GM06990 (cell line): ENCODE data around the gene ANKRD26.

Experiments used
- DNase-seq: peaks from one replicate; pipeline ENCODE4 v3.0.0-alpha.2; 2011; ENCODE audit not compliant: insufficient read length; ENCODE audit errors: extremely low read depth
- H3K27me3 ChIP-seq: replicated peaks from 2 replicates; pipeline ENCODE4 v1.6.0; 2011; ENCODE audit warnings: low read length; ENCODE audit not compliant: control insufficient read depth, insufficient read depth
- H3K36me3 ChIP-seq: 2 replicates; pipeline ENCODE4 v1.5.1; 2011; ENCODE audit warnings: low read length; ENCODE audit not compliant: control insufficient read depth, insufficient read depth
- H3K4me3 ChIP-seq: replicated peaks from 2 replicates; pipeline ENCODE4 v1.5.1; 2011; ENCODE audit warnings: low read depth, mild to moderate bottlenecking, control low read depth, low read length
- TF ChIP-seq, protein P1 (sequence below): IDR thresholded peaks from 2 replicates; pipeline ENCODE4 v1.5.1; 2011; ENCODE audit warnings: low read length, control low read depth, mild to moderate bottlenecking, inconsistent platforms; ENCODE audit not compliant: insufficient read depth, poor library complexity, severe bottlenecking

The ANKRD26 gene

DNA sequence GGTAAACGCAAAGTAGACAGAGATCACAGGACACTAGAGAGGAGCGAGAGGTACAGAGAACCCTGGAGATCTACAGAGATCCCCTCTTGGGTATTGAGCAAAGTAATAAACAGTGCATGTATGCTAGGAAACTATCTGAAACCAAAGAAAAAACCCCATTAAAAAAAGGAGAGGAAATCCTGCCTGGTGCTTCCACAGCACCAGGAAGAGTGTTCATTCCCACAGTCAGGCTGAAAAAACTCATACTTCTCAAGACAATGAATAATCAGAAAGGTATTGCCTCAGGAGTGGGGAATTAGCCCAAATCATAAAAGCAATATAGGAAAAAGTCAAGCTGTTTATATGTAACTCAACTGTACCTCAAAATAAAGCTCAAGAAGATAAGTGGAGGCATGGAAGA, 59.1 kb downstream of the ANKRD26 start:
- DNase-seq: no peak
- H3K27me3 ChIP-seq: no peaks in the 10 kb centered on the region
- no peak overlapping the region for H3K4me3 ChIP-seq
- no peaks in the 10 kb centered on the region; the same call in 1 of the 2 replicates for H3K36me3 ChIP-seq
- TF ChIP-seq, protein P1, sequence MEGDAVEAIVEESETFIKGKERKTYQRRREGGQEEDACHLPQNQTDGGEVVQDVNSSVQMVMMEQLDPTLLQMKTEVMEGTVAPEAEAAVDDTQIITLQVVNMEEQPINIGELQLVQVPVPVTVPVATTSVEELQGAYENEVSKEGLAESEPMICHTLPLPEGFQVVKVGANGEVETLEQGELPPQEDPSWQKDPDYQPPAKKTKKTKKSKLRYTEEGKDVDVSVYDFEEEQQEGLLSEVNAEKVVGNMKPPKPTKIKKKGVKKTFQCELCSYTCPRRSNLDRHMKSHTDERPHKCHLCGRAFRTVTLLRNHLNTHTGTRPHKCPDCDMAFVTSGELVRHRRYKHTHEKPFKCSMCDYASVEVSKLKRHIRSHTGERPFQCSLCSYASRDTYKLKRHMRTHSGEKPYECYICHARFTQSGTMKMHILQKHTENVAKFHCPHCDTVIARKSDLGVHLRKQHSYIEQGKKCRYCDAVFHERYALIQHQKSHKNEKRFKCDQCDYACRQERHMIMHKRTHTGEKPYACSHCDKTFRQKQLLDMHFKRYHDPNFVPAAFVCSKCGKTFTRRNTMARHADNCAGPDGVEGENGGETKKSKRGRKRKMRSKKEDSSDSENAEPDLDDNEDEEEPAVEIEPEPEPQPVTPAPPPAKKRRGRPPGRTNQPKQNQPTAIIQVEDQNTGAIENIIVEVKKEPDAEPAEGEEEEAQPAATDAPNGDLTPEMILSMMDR: no peak

GRCh38 chr10:27038168-27038567, 62.1 kb downstream of the ANKRD26 start:
- no peak for DNase-seq
- no peaks in the 10 kb centered on the region for H3K27me3 ChIP-seq
- H3K36me3 ChIP-seq: no peaks in the 10 kb centered on the region; the same call in 1 of the 2 replicates
- TF ChIP-seq, protein P1: no peak
- no peak overlapping the region for H3K4me3 ChIP-seq

DNA sequence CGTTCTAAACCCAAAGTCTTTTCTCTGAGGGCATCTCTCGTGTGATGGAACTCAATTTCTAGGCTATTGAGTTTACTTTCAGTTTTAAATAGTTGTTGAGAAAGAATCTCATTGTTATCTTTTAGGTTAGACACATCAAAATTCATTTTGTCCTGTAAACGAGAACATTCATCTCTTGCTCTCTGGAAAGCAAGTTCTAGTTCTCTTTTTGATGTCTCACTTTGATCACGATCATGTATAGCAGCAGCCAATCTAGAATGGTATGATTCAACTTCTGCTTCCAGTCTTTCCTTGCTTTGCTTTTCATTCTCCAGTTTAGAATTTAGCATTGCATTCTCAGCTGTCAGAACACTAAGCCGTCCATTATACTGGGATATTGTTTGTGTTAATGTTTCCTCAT, 65.1 kb downstream of the ANKRD26 start:
- no peak for DNase-seq
- H3K27me3 ChIP-seq: no peaks in the 10 kb centered on the region
- no peaks in the 10 kb centered on the region for H3K36me3 ChIP-seq
- TF ChIP-seq, protein P1: no peak
- no peak overlapping the region for H3K4me3 ChIP-seq

DNA sequence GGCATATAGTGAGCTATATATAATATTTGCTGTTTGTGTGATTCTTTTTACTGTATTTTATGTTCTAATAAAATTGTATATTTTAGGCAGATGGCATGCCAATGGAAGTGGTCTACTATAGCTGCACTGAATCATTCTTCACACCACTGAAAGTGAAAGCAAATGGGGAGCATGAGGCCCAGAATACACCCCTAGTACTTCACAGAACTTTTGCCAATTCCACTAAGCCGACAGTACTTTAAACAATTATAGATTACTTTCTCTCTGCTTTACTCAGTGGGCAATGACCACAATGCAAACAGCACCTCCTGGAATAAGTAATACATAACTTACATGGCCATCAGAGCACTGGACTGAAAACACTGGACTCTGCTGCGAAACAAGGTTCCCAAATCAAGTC, 70.2 kb downstream of the ANKRD26 start:
- DNase-seq: no peak
- TF ChIP-seq, protein P1: no peak

DNA sequence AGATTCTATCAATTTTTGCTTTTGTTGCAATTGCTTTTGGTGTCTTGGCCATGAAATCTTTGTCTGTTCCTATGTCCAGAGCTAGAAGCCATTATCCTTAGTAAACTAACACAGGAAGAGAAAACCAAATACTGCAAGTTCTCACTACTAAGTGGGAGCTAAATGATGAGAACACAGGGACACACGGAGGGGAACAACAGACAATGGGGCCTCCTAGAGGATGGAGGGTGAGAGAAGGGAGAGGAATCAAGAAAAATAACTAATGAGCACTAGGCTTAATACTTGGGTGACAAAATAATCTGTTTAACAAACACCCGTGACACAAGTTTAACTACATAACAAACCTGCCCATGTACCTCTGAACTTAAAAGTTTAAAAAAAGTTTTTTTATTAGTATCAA, 78.2 kb downstream of the ANKRD26 start:
- DNase-seq: no peak
- TF ChIP-seq, protein P1: peak; percentile 13

More for the DNA sequence above, 70.2 kb downstream of the ANKRD26 start:
- no peak overlapping the region for H3K4me3 ChIP-seq
- no peaks in the 10 kb centered on the region for H3K36me3 ChIP-seq
- H3K27me3 ChIP-seq: no peaks in the 10 kb centered on the region

DNA sequence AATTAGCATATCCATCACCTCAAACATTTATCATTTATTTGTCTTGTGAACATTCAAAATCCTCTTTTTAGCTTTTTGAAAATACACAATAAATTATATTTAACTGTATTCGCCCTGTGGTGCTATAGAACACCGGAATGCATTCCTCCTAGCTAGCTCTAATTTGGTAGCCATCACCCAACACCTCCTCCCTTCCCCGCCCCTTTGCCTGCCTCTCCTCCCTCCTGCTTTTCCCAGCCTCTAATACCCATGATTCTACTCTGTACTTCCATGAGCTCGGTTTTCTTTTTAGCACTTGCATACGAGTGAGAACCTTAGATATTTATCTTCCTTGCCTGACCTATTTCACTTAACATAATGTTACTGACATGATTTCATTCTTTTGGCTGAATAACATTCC, 80.1 kb downstream of the ANKRD26 start:
- TF ChIP-seq, protein P1: no peak
- Histone ChIP-seq H3K36me3 (no peaks in the 10 kb centered on the region; the same call in 1 of the 2 replicates), H3K27me3 (no peaks in the 10 kb centered on the region), H3K4me3 (no peak overlapping the region)
- no peak for DNase-seq

More for the DNA sequence above, 78.2 kb downstream of the ANKRD26 start:
- Histone ChIP-seq H3K4me3 (no peak overlapping the region), H3K27me3 (no peaks in the 10 kb centered on the region), H3K36me3 (no peaks in the 10 kb centered on the region; the same call in 1 of the 2 replicates)
